Gastrocnemius medialis (tissue), 4 donors: ENCODE results near the gene SLC38A8. TPM values are rescaled to one million over a fixed set of nuclear protein-coding genes. Genes with fewer than 3 reads are reported as not detected.
A peak's percentile ranks its signal among the peaks of the same experiment; 100 is the strongest.

Source experiments
- ATAC-seq, 2 donors: fragments of 150-250 bp; one replicate each; pipeline ENCODE4 v1.9.1; 2016
- DNase-seq, 2 donors: peaks; one replicate each; pipeline ENCODE4 v3.0.0-alpha.2; 2019
- H3K27ac ChIP-seq, 4 donors: fragments of 200-600 bp; sonication (generic); 1 replicate in 1 of 4; 2 replicates in 3 of 4; pipeline ENCODE4 v1.5.1; 2016 to 2018; ENCODE audit warnings: mild to moderate bottlenecking in 2 of 4, moderate library complexity in 1 of 4
- H3K27me3 ChIP-seq, 3 donors: fragments of 200-600 bp; sonication (generic) in 2 of 3; 1 replicate in 1 of 3; 2 replicates in 2 of 3; pipeline versions ENCODE4 v1.5.1 to v1.6.0; 2016 to 2019; ENCODE audit warnings: mild to moderate bottlenecking in 1 of 3, moderate library complexity in 1 of 3
- H3K36me3 ChIP-seq, 2 donors: fragments of 200-600 bp; sonication (generic) in 1 of 2; one replicate each; pipeline ENCODE4 v1.5.1; 2017 to 2018
- H3K4me1 ChIP-seq, 2 donors: fragments of 200-600 bp; sonication (generic) in 1 of 2; one replicate each; pipeline ENCODE4 v1.5.1; 2016 to 2017; ENCODE audit warnings: mild to moderate bottlenecking in 2 of 2
- H3K4me3 ChIP-seq, 4 donors: fragments of 200-600 bp; sonication (generic) in 3 of 4; 1 replicate in 1 of 4; 2 replicates in 3 of 4; pipeline ENCODE4 v1.5.1; 2016 to 2019; ENCODE audit warnings: mild to moderate bottlenecking in 2 of 4
- H3K9me3 ChIP-seq, 3 donors: fragments of 200-600 bp; sonication (generic) in 2 of 3; 1 replicate in 1 of 3; 2 replicates in 2 of 3; pipeline ENCODE4 v1.5.1; 2016 to 2019
- CTCF ChIP-seq, 5 experiments: fragments of 450-650 bp in 3 of 5; fragments of 200-600 bp in 2 of 5; sonication (generic) in 2 of 5; IDR thresholded peaks in 4 of 5; conservative IDR thresholded peaks in 1 of 5; 1 replicate in 4 of 5; 2 replicates in 1 of 5; pipeline ENCODE4 v1.5.1; 2016 to 2019; ENCODE audit warnings: antibody characterized with exemption in 5 of 5, mild to moderate bottlenecking in 3 of 5, moderate library complexity in 3 of 5
- POLR2A ChIP-seq, 2 donors: fragments of 450-650 bp; IDR thresholded peaks; one replicate each; pipeline ENCODE4 v1.6.1; 2017; ENCODE audit warnings: antibody characterized with exemption in 2 of 2, mild to moderate bottlenecking in 2 of 2, moderate library complexity in 2 of 2
- in situ Hi-C, 4 donors: fragments of 200-750 bp; cut with MboI; loops; one replicate each; pipeline versions ENCODE4 v1.15.0 to v1.8.0; 2017; ENCODE audit warnings: low sequenced_read_pairs in 4 of 4
- intact Hi-C: fragments of 100-400 bp; cut with DNase I; formaldehyde crosslinking; loops from one replicate; pipeline ENCODE4 v1.15.1; 2023; ENCODE audit warnings: low total_unique reads
- total RNA-seq, 4 donors: library from RNA; depleted of rRNA; stranded (reverse); fragments of >200 nt; gene quantifications; one replicate each; pipeline versions ENCODE4 v1.1.0 to v1.2.3, GENCODE V29; 2016

SLC38A8 gene
- total RNA-seq, 4 donors from 2014 or later = not detected

- in situ Hi-C loops (loop anchor here in 1 of 4 donors (10.0 kb wide), 1 partner anchor 122 kb away; no protein-coding TSS in a partner anchor), intact Hi-C loops (no loop called here)
- TF ChIP-seq POLR2A (IDR thresholded peaks at IDR 0.05) = no peak
Observed at GRCh38 chr16:84047206-84047605, 4.6 kb upstream of the SLC38A8 start.

GRCh38 chr16:84045818-84046470 lies 3.3 kb upstream of the SLC38A8 start:
- Histone ChIP-seq H3K27me3 (no peaks in the 10 kb centered on the region), H3K4me1 (peaks cover 0 to 2% of the 10 kb centered on the region in 2 donors), H3K9me3 (no peaks in the 10 kb centered on the region), H3K4me3 (no peak overlapping the region), H3K27ac (no peak overlapping the region), H3K36me3 (peaks cover 0 to 9% of the 10 kb centered on the region in 2 donors)
- DNase-seq (no peak), ATAC-seq (no peak)
- intact Hi-C loops = no loop called here
- in situ Hi-C loops = loop anchor here in 1 of 4 donors (10.0 kb wide), 1 partner anchor 121 kb away; no protein-coding TSS in a partner anchor
- TF ChIP-seq POLR2A (IDR thresholded peaks at IDR 0.05) (no peak), CTCF (IDR thresholded peaks at IDR 0.05 in 4 of 5, conservative IDR thresholded peaks at IDR 0.05 in 1 of 5) (no peak)

More at GRCh38 chr16:84047206-84047605, 4.6 kb upstream of the SLC38A8 start:
- Histone ChIP-seq H3K27ac (no peak overlapping the region), H3K4me3 (no peak overlapping the region), H3K4me1 (no peaks in the 10 kb centered on the region), H3K36me3 (peaks cover 0 to 11% of the 10 kb centered on the region in 2 donors), H3K9me3 (no peaks in the 10 kb centered on the region), H3K27me3 (no peaks in the 10 kb centered on the region)
- ATAC-seq (no peak), DNase-seq (no peak)

GRCh38 chr16:84045001-84045817 lies 2.6 kb upstream of the SLC38A8 start:
- no peaks in the 10 kb centered on the region for H3K9me3 ChIP-seq
- H3K4me1 ChIP-seq = peaks cover 0 to 7% of the 10 kb centered on the region in 2 donors
- H3K36me3 ChIP-seq = peaks cover 0 to 9% of the 10 kb centered on the region in 2 donors
- ATAC-seq (no peak), DNase-seq (no peak)
- intact Hi-C loops (no loop called here), in situ Hi-C loops (loop anchor here in 1 of 4 donors (10.0 kb wide), 1 partner anchor 120 kb away; no protein-coding TSS in a partner anchor)
- no peak overlapping the region for H3K27ac ChIP-seq
- no peaks in the 10 kb centered on the region for H3K27me3 ChIP-seq
- no peak overlapping the region for H3K4me3 ChIP-seq
- TF ChIP-seq CTCF (IDR thresholded peaks at IDR 0.05 in 4 of 5, conservative IDR thresholded peaks at IDR 0.05 in 1 of 5) (no peak), POLR2A (IDR thresholded peaks at IDR 0.05) (no peak)

- intact Hi-C loops = no loop called here
- peaks cover 0 to 4% of the 10 kb centered on the region in 2 donors for H3K36me3 ChIP-seq
- TF ChIP-seq POLR2A (IDR thresholded peaks at IDR 0.05) = no peak
- TF ChIP-seq CTCF (IDR thresholded peaks at IDR 0.05 in 4 of 5, conservative IDR thresholded peaks at IDR 0.05 in 1 of 5) = peak in 1 of 5 experiments; percentile 16
- peaks cover 0 to 10% of the 10 kb centered on the region in 2 donors for H3K4me1 ChIP-seq
- H3K4me3 ChIP-seq = no peak overlapping the region
- H3K27me3 ChIP-seq = peaks cover 0 to 4% (median 0%) of the 10 kb centered on the region in 3 donors
- no peak overlapping the region for H3K27ac ChIP-seq
- in situ Hi-C loops = loop anchor here in 1 of 4 donors (10.0 kb wide), 1 partner anchor 119 kb away; no protein-coding TSS in a partner anchor
- H3K9me3 ChIP-seq = no peaks in the 10 kb centered on the region
- DNase-seq (no peak), ATAC-seq (no peak)
Observed at GRCh38 chr16:84044118-84044488, 1.5 kb upstream of the SLC38A8 start.
